NCI-H446 (cell line): Measurements from ENCODE around the gene PAN3.
"Not testable (repeated sequence)": the region's sequence is repeated elsewhere in the genome, so short reads cannot be mapped to it uniquely, and the experiment has no call there.

Experiments
- DNase-seq, 2 experiments: peaks; one replicate each; lab custom pipeline; 2025; lab: John Stamatoyannopoulos, UW

The PAN3 gene

DNA sequence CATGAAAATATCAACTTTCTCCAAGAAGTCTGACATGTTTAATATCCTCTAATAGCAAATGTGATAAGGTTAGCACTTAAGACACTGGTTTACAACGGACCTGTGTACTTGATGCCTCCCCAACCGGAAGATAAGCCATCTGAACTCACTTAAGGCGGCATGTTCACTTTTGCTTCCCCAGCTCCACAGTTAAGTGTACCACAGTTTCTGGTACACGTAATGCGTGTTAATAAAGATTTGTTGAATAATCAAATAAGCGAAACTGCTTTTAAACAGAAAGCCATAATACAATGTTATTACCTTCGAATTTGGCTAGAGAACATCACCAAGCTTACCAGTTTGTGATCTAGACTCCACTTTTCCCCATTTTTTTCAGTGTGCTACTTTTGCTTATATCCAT lies 1.4 kb upstream of the PAN3 start:
- DNase-seq, result no peak

DNA sequence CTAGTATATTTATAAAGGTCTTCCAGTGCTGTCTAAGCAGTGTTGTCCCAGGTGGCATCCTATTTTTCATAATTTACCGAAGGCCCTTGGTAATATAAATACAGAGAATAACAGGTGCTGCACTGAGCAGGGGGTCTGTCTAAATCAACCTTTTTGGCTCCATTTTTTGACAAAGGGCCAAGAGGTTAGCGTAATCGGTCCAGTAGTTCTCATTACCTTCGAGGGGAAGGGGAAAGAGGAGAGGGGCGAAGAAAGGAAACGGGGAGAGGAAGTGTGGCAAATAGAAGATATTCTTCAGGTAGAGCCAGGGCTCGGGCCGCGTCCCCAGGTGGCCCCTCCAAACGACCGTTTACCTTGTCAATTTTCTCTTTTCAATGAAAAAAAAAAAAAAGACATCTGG lies 749 bp upstream of the PAN3 start:
- peak; percentile 49 to 65 for DNase-seq

DNA sequence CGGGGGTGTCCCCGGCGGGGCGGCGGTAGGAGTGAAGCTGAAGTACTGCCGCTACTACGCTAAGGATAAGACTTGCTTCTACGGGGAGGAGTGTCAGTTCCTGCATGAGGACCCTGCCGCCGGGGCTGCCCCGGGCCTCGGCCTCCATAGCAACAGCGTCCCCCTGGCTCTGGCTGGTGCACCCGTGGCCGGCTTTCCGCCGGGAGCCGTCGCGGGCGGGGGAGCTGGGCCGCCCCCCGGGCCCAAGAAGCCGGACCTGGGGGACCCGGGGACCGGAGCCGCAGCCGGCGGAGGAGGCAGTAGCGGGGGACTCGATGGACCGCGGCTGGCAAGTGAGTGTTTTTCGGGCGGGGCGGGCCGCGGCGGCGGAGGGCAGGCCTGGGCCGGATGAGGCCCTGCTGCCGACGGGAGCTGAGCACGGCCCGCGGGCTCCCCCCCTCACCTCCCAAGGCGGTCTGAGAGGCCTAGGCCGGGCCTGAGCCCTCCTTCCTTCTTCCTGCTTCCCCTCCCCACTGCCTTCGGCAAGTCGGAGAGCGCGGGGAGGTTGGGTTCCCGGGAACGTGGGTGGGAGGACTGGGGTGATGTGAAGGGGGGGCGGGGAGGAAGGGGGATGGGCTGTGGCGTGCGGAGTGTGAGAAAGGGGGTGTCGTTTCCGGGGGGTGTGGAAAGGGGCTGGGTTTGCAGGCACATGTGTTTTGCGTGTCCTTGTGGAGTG lies 568 bp downstream of the PAN3 start:
- peak in 1 of 2 experiments; percentile 45 for DNase-seq

DNA sequence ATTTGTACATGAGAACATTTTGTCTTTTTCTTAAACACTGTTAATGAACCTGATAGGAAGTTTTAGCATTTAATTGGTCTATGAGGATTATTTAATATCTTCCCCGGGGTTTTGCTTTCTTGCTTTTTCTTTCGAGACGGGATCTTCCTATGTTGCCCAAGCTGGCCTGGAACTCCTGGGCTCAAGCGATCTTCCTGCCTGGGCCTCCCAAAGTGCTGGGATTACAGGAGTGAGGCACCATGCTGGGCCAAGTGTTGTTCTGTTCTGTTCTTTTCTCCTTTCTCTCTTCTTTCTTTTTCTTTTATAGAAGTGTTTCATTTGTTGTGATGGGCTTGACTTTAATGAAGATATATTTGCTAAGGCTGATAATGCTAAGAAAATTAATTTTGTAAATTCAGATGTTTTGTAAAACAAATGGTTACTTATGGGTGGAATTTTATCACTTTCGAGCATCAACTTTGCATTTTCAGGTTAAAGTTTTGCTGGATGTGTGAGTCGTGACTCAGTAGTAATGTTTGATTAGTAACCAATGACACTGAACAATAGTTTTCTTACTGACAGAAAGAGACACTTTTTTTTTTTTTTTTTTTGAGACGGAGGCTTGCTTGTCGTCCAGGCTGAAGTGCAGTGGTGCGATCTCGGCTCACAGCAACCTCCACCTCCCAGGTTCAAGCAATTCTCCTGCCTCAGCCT lies 2.2 kb downstream of the PAN3 start:
- DNase-seq, result no peak

DNA sequence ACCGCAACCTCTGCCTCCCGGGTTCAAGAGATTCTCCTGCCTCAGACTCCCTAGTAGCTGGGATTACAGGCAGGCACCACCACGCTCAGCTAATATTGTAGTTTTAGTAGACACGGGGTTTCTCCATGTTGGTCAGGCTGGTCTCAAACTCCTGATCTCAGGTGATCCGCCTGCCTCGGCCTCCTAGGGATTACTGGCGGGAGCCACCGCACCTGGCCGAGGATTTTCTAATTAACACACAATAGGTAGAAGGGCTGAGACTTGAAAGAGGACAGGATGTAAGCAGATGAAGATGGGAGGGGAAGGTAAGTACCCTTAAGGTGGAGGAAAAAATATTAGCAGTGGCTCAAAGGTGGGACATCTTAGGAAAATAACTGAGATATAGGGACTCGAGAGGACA lies 3.2 kb downstream of the PAN3 start:
- DNase-seq, result not testable (repeated sequence)

DNA sequence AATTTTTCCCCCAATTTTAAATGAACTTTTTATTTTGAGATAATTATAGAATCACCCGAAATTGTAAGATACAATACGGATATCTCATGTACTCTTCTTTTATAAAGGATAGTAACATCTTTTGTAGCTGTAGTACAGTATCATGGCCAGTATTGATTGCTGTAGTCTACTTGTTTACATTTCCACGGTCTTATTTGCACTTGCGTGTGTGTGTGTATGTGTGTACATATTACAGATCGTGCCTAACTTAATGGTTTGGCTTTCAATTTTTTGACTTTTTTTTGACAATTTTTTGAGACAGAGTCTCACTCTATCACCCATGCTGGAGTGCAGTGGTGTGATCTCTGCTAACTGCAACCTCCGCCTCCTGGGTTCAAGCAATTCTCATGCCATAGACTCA lies 6.7 kb downstream of the PAN3 start:
- no peak for DNase-seq

DNA sequence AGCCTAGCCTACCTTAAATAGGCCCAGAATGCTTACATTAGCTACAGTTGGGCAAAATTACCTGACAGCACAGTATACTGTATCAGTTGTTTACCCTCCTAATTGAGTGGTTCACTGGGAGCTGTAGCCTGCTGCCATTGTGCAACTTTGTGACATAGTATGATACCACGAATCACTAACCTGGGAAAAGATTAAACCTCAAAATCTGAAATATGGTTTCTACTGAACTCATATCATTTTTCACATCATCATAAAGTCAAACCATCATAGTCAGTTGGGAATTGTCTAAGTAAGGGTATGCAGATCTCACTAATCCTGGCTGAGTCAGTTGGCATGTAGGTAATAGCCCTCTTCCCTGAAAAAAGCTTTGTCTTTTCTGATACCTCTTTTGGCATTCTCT lies 9.2 kb downstream of the PAN3 start:
- DNase-seq, result no peak

DNA sequence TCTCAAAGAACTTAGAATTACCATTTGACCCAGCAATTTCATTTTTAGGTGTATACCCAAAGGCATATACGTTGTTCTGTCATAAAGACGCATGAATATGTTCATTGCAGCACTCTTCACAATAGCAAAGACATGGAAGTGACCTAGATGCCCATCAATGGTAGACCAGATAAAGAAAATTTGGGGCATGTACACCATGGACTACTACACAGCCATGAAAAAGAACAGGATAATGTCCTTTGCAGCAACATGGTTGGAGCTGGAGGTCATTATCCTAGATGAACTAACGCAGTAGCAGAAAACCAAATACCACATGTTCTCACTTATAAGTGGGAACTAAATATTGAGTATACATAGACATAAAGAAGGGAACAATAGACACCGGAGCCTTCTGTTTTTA lies 20.7 kb downstream of the PAN3 start:
- no peak for DNase-seq

DNA sequence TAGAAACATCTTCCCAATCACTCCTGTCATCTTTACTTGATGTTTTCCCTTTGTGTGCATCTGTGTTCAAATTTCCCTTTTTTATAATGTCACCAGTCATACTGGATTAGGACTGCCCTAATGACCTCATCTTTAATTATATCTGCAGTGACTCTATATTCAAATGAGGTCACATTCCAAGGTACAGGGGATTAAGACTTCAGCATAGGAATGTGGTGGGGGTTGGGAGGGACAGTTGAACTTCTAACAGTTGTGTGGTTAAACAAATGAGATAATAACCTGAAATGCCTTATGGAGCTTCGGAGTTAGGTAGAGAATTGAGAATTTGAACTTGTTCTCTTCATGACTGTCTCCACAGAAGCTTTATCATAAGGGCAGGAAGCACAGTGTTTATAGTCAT lies 23.0 kb downstream of the PAN3 start:
- DNase-seq, result no peak

DNA sequence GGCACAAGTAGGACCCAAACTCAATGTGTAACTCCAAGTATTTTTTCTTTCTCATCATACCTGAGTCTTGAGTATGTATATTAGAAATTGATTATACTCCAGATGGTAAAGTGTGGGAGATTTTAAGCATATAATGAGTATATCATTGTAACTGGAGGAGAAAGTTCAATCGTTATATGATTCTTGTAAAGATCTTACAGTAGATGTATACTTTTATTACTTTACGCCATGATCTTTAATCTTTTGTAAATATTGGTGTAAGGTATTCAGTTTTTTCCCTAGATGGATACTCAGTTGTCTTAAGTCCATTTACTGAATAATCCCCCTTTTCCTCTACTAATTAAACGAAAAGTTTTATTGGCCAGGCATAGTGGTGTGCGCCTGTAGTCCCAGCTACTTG lies 25.2 kb downstream of the PAN3 start:
- no peak for DNase-seq

DNA sequence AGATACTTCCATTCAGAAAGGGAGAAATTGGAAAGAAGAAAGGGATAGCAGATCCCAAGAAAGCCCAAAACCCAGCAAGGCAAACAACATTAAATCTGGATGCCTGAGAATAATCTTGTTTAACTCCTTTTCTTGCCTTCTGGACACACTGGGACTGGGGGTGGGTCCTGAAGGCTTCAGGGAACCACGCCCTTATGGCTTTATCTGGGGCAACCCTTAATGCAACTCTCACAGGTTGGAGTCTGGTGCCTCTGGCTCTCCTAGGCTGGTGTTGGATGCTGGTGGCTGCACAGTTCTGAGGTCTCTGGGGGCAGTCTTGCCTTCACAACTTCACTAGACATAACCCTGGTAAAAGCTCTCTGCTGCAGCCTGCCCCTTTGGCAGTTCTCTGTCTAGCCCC lies 27.9 kb downstream of the PAN3 start:
- no peak for DNase-seq

DNA sequence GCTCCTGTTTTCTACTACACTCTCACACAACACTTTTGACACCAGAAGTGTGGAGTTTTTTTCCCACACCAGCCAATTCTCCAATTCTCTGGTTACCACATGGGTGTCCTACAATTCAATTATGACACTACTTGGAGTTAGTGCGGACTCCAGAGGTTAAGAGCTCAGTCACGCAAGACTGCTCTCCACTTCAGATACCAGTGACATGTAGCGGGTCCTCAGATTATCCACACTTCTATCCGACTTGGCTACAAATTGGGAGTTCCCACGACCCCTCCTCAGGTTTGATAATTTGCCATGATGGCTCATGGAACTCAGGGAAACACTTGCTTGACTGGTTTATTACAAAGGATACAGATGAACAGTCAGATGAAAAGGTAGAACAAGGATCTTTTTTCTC lies 32.9 kb downstream of the PAN3 start:
- DNase-seq, result no peak

DNA sequence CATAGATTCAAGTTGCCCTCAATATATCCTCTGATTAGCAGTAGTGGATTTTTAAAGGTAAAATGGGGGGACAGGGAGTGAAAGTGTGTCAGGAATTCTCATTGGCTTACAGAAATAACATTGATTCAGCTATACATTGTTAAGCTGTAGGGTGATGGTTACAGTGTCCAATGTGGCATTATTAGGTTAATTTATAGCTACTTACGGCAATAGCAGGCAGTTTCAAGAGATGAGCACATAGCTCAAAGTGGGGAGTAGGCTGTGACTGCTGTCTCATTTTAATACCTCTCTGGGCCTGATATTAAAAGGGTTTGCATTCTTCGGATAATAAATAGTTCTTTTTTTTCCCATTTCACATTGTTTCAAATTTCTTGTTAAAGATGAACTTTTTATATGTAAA lies 34.6 kb downstream of the PAN3 start:
- DNase-seq, result no peak

DNA sequence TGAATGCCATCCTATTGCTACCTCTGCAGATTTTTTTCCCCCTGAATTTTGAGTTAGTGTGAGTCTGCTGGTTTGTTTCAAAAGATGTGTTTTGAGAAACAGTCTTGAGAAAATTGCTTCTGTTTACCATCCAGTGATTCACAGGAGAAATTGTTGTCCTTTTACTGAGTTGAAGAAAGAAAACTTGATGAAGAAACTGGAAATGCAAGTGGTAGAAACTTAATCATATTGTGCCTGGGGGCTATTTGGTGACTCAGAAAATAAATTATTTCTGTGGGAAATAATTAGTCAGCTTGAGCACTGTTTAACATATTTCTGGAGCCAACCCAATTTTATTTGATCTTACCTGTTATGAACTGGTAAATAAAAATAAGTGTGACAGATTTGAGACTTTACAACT lies 35.4 kb downstream of the PAN3 start:
- DNase-seq, result no peak

DNA sequence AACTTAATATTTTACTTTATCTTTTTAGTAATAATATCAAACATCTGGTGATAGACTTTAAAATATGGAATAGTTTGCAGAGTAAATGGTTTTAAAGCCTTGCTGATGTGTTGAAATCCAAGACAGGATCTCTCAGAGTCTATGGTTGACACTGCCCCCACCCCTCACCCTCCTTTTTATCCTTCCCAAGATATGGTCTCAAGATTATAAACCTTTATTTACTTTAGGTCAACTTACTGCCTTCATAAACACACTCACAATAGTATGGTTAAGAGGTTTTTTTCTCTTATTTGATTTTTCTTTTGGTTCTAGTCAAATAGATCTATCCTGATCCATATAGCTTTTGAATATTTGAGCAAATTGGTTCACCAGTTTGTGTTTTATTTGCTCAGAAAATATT lies 39.0 kb downstream of the PAN3 start:
- DNase-seq, result no peak

DNA sequence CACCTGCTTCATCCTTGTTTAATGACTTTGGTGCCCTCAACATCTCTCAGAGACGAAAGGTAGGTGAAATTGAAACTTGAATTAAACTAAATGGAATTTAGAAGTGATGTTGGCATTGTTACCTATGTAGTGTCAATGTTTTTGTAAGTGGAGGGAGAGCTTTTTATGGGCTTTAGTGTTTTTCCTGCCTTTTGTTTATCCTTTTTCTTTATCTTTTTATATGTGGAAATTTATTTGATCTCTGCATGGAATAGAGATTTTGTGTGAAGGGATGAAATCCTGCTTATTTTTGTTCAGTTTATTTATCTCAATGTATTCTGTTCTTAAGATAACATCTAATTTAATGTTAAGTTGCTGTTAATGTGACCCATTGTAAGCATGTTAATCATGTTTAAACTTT lies 39.5 kb downstream of the PAN3 start:
- DNase-seq, result no peak

DNA sequence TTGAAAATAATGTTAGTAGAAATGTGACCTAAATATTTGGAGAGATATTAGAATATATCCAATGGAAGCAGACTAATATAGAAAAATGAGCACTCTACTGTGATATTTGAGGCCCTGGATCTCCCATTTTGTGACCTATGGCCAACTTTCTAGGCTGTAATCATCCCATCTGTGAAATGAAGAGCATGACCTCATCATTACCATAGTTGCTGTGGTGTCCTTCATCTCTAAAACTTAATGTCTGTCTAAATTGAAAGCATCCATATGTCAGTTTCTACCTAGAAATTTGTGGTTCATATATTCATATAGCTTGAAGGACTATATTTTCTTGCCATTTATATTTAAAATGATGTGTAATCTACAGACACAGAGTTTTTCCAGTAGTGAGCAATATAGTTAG lies 41.6 kb downstream of the PAN3 start:
- DNase-seq, result no peak

DNA sequence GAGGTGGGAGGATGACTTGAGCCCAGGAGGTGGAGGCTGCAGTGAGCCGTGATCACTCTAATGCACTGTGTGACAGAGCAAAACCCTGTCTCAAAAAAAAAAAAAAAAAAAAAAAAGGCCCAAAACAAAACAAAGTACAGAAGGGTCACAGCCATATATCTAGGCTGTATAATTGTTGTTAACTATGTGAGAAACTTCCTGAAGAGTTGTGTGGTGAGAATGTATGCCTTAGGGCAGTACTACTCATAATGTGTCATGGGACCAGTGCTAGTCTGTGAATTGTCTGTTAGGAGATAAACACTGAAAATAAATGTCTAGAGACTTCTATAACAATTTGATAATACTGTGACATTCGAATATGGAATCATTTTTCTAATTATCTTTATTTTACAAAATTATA lies 43.1 kb downstream of the PAN3 start:
- no peak for DNase-seq

DNA sequence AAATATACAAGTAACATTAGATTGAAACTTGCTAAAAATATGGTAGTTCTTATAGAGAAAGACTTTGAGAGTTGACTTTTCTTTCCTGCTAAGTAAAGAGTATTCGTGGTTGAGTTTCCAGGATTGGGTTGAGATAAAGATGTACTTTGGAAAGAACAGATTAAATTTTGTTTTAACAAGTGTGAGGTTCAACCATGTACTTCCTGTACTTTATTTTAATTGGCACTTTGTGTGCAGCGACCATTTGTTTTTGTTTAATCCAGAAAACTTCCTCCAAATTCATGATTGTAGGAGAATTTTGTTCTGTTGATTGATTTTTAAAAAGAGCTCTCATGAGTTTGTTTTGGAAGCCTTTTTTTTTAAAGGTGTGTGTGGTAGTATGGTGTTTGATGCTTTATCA lies 46.9 kb downstream of the PAN3 start:
- DNase-seq, result no peak

DNA sequence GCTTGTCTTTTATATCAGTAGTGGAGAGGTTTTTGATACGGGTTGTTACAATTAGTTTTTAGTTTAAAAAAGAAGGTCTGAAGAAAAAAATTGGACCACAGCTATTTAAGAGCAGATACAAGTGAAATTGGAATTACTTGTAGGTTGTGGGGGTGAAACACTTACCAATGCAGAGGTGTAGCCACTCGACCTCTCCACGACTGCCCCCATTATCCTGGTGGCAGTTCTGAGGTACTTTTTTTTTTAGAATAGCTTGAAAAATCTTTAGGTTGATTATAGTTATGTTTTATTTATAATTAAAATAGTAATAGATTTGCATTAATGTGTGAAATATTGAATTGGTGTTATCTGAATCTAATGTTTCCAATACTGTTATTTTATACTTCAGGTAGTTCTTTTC lies 60.7 kb downstream of the PAN3 start:
- no peak for DNase-seq

DNA sequence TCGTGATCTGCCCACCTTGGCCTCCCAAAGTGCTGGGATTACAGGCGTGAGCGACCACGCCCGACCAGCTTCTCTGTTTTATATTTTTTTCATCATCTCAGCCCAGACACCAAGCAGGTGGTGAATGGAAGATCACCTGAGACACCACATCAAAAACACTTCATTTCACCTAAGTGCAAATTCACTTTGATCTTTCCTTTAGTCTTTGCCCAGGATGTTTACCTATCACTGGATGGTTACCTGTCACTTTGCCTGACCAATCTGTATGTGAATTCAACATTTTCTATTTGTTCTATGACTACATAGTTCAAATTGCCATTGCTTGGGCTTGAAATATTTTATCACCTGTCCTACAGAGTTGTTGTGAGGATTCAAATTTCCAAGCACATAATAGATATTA lies 65.7 kb downstream of the PAN3 start:
- no peak for DNase-seq

DNA sequence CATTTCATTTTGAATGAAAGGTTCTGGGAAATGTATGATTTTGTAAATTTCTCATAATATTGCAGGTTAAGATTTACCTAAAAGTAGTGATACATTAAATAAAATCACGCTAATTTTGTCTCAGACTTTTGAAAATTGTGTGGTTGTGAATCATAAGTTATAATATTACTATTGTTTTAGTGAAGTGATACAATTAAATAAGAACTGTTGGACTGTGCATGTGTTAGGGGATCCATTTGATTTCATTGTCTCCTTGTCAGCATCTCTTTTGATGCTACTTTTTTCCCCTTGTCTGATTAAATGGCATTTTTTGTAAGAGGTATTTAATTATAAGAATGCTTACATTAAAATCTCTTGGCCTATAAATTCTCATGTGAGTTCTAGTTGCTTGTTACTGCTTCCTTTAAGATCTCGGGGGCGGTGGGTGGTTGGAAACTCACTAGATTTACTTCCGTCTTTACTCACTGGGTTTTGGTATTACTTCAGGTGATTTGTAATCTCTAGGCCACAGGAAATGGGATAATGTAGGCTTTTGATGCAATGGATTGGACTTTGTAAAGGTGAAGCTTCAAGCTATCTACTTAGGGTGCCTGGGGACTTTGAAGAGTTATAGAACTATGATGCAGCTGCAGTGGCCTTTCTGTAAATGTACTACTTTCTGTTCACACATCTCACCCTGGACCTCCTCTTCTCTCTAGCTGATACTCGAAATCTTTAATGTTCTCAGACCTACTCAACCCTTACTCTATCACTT lies 66.5 kb downstream of the PAN3 start:
- DNase-seq, result no peak

DNA sequence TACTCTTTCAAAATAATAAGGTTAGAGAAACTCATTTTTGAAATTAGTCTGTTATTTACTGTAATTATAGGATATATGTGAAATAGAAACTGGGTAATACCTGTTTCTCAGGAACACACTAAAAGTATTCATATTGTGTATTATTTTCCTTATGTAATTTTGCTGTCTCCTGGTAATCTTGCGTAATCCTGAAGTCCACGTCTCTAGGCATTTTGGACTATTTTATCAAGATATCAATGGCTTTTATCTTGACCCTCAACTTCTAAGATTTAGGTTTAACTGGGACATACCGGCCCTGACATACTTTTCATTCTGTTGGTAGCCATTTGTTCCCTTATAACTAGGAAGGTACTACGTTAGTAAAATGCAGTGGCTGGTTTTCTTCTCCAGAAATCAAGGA lies 80.3 kb downstream of the PAN3 start:
- DNase-seq, result no peak
